Activated naive CD4-positive, alpha-beta T cell treated with anti-CD3 and anti-CD28 coated beads for 36 hours (primary cell): ENCODE results near the gene POLR3H. TPM values are rescaled to one million over a fixed set of nuclear protein-coding genes. Genes with fewer than 3 reads are reported as not detected.
A peak's percentile ranks its signal among the peaks of the same experiment; 100 is the strongest.
"Not testable (repeated sequence)": the region's sequence is repeated elsewhere in the genome, so short reads cannot be mapped to it uniquely, and the experiment has no call there.

Experiments
- CTCF ChIA-PET: fragments of 350-600 bp; sonication (Branson Sonifier 250); formaldehyde crosslinking; loops from one replicate; lab custom pipeline; 2021; ENCODE audit warnings: antibody characterized with exemption; lab: Charles Lee
- DNase-seq: peaks from one replicate; pipeline ENCODE4 v3.0.0-alpha.2; 2020
- H3K27ac Mint-ChIP-seq: one replicate; pipeline ENCODE4 v1.8.0; 2021; ENCODE audit warnings: mild to moderate bottlenecking, mixed read lengths
- H3K27me3 Mint-ChIP-seq: one replicate; pipeline ENCODE4 v1.8.0; 2021; ENCODE audit warnings: low read depth, mixed read lengths
- H3K36me3 Mint-ChIP-seq: one replicate; pipeline ENCODE4 v1.8.0; 2021; ENCODE audit warnings: low read depth, mixed read lengths
- H3K4me1 Mint-ChIP-seq: one replicate; pipeline ENCODE4 v1.8.0; 2021; ENCODE audit warnings: low read depth, mixed read lengths
- H3K4me3 Mint-ChIP-seq: one replicate; pipeline ENCODE4 v1.8.0; 2021; ENCODE audit warnings: mild to moderate bottlenecking, moderate library complexity, mixed read lengths
- H3K9me3 Mint-ChIP-seq: one replicate; pipeline ENCODE4 v1.8.0; 2021; ENCODE audit warnings: mixed read lengths
- intact Hi-C: fragments of 100-400 bp; cut with micrococcal nuclease; formaldehyde crosslinking; loops from one replicate; pipeline ENCODE4 v1.15.1; 2023
- total RNA-seq, 2 experiments: library from RNA; stranded (reverse); gene quantifications; one replicate each; pipeline ENCODE4 v1.2.3, GENCODE V29; 2021

The POLR3H gene
- 10 to 100 TPM; 14.8 to 17.6 TPM for total RNA-seq

- intact Hi-C loops, result loop anchor here (1.0 to 5.0 kb wide), 6 partner anchors 45 to 259 kb away; partner anchors contain the start of genes DESI1, PHF5A, PMM1 and TOB2
- no peaks in the 10 kb centered on the region for H3K27me3 Mint-ChIP-seq
- H3K27ac Mint-ChIP-seq, result peak within 1 kb of the TSS; percentile 87
- peak within 1 kb of the TSS; percentile 94 for H3K4me3 Mint-ChIP-seq
- H3K9me3 Mint-ChIP-seq, result no peaks in the 10 kb centered on the region
- CTCF ChIA-PET, result interaction anchor here (1.1 to 1.5 kb wide), 5 partner anchors 11 to 53 kb away, joined by 3 to 10 read pairs (median 3); partner anchors contain the start of gene PMM1
- DNase-seq, result peak; percentile 97
- peaks cover 17% of the 10 kb centered on the region for H3K36me3 Mint-ChIP-seq
- peaks cover 43% of the 10 kb centered on the region for H3K4me1 Mint-ChIP-seq
Observed at GRCh38 chr22:41543854-41544670, at the start of gene POLR3H. Gene POLR3H, minus strand, starts transcription at chr22:41544470. Its CDS starts 369 bp downstream, at chr22:41544101.

- intact Hi-C loops, H3K36me3 Mint-ChIP-seq, H3K4me1 Mint-ChIP-seq, H3K27me3 Mint-ChIP-seq, H3K9me3 Mint-ChIP-seq, H3K27ac Mint-ChIP-seq, DNase-seq, H3K4me3 Mint-ChIP-seq: not testable (repeated sequence)
- CTCF ChIA-PET, result interaction anchor here (1.0 kb wide), 1 partner anchor 11 kb away, joined by 4 read pairs; no protein-coding TSS in a partner anchor
Observed at GRCh38 chr22:41593336-41593960, 49.2 kb upstream of the POLR3H start.

- H3K9me3 Mint-ChIP-seq, result no peaks in the 10 kb centered on the region
- H3K36me3 Mint-ChIP-seq, result peaks cover 4% of the 10 kb centered on the region
- H3K27ac Mint-ChIP-seq, result peak within 1 kb of the TSS; percentile 84
- peak within 1 kb of the TSS; percentile 93 for H3K4me3 Mint-ChIP-seq
- peak; percentile 100 for DNase-seq
- no peaks in the 10 kb centered on the region for H3K27me3 Mint-ChIP-seq
- CTCF ChIA-PET, result interaction anchor here (0.5 to 1.5 kb wide), 4 partner anchors 26 to 46 kb away, joined by 3 to 7 read pairs (median 4); partner anchors contain the start of gene POLR3H
- peaks cover 12% of the 10 kb centered on the region for H3K4me1 Mint-ChIP-seq
- intact Hi-C loops, result loop anchor here (1.0 to 2.0 kb wide), 7 partner anchors 32 to 638 kb away; partner anchors contain the start of genes DESI1, PHF5A, POLR3H and RANGAP1
Observed at GRCh38 chr22:41589391-41590241, 45.3 kb upstream of the POLR3H start, which contains the start of gene PMM1. Gene PMM1, minus strand, starts transcription at chr22:41589840. Its CDS starts 35 bp downstream, at chr22:41589805.

- no peaks in the 10 kb centered on the region for H3K27me3 Mint-ChIP-seq
- no peak overlapping the region for H3K27ac Mint-ChIP-seq
- no peaks in the 10 kb centered on the region for H3K9me3 Mint-ChIP-seq
- H3K4me3 Mint-ChIP-seq, result no peak overlapping the region
- CTCF ChIA-PET, result no interaction called here
- intact Hi-C loops, result no loop called here
- DNase-seq, result no peak
- H3K4me1 Mint-ChIP-seq, result peaks cover 12% of the 10 kb centered on the region
- H3K36me3 Mint-ChIP-seq, result peaks cover 13% of the 10 kb centered on the region
Observed at GRCh38 chr22:41587347-41587723, 43.1 kb upstream of the POLR3H start.

GRCh38 chr22:41585898-41586297 is 41.6 kb upstream of the POLR3H start:
- CTCF ChIA-PET, result no interaction called here
- DNase-seq, result no peak
- no peaks in the 10 kb centered on the region for H3K27me3 Mint-ChIP-seq
- peaks cover 14% of the 10 kb centered on the region for H3K36me3 Mint-ChIP-seq
- H3K4me3 Mint-ChIP-seq, result no peak overlapping the region
- intact Hi-C loops, result no loop called here
- peaks cover 12% of the 10 kb centered on the region for H3K4me1 Mint-ChIP-seq
- no peak overlapping the region for H3K27ac Mint-ChIP-seq
- no peaks in the 10 kb centered on the region for H3K9me3 Mint-ChIP-seq

GRCh38 chr22:41584881-41585280 is 40.6 kb upstream of the POLR3H start:
- H3K4me1 Mint-ChIP-seq, result peaks cover 14% of the 10 kb centered on the region

GRCh38 chr22:41582694-41583093 is 38.4 kb upstream of the POLR3H start:
- Mint-ChIP-seq H3K36me3 (peaks cover 20% of the 10 kb centered on the region), H3K4me1 (peaks cover 5% of the 10 kb centered on the region), H3K27ac (no peak overlapping the region), H3K4me3 (no peak overlapping the region), H3K27me3 (no peaks in the 10 kb centered on the region), H3K9me3 (no peaks in the 10 kb centered on the region)
- intact Hi-C loops, result no loop called here
- DNase-seq, result no peak
- CTCF ChIA-PET, result no interaction called here

More at GRCh38 chr22:41584881-41585280, 40.6 kb upstream of the POLR3H start:
- H3K27ac Mint-ChIP-seq, result no peak overlapping the region
- DNase-seq, result no peak
- H3K9me3 Mint-ChIP-seq, result no peaks in the 10 kb centered on the region
- H3K36me3 Mint-ChIP-seq, result peaks cover 14% of the 10 kb centered on the region
- CTCF ChIA-PET, result interaction anchor here (0.5 kb wide), 1 partner anchor 40 kb away, joined by 3 read pairs; no protein-coding TSS in a partner anchor
- intact Hi-C loops, result no loop called here
- H3K4me3 Mint-ChIP-seq, result no peak overlapping the region
- no peaks in the 10 kb centered on the region for H3K27me3 Mint-ChIP-seq

- Mint-ChIP-seq H3K9me3 (no peaks in the 10 kb centered on the region), H3K27me3 (no peaks in the 10 kb centered on the region), H3K27ac (no peak overlapping the region), H3K36me3 (peaks cover 16% of the 10 kb centered on the region), H3K4me3 (no peak overlapping the region), H3K4me1 (peaks cover 2% of the 10 kb centered on the region)
- CTCF ChIA-PET, result no interaction called here
- intact Hi-C loops, result no loop called here
- DNase-seq, result no peak
Observed at GRCh38 chr22:41579997-41580355, 35.7 kb upstream of the POLR3H start.

GRCh38 chr22:41579297-41579996 is 35.2 kb upstream of the POLR3H start:
- Mint-ChIP-seq H3K27ac (no peak overlapping the region), H3K36me3 (peaks cover 16% of the 10 kb centered on the region), H3K4me3 (no peak overlapping the region), H3K4me1 (peaks cover 2% of the 10 kb centered on the region), H3K27me3 (no peaks in the 10 kb centered on the region), H3K9me3 (no peaks in the 10 kb centered on the region)
- intact Hi-C loops, result no loop called here
- CTCF ChIA-PET, result no interaction called here
- no peak for DNase-seq

- H3K9me3 Mint-ChIP-seq, result no peaks in the 10 kb centered on the region
- peaks cover 2% of the 10 kb centered on the region for H3K4me1 Mint-ChIP-seq
- intact Hi-C loops, result no loop called here
- CTCF ChIA-PET, result interaction anchor here (0.5 to 0.7 kb wide), 2 partner anchors 25 to 58 kb away, joined by 3 to 5 read pairs; no protein-coding TSS in a partner anchor
- H3K27ac Mint-ChIP-seq, result no peak overlapping the region
- no peak overlapping the region for H3K4me3 Mint-ChIP-seq
- H3K36me3 Mint-ChIP-seq, result peaks cover 16% of the 10 kb centered on the region
- H3K27me3 Mint-ChIP-seq, result no peaks in the 10 kb centered on the region
- DNase-seq, result no peak
Observed at GRCh38 chr22:41578818-41579217, 34.5 kb upstream of the POLR3H start.

- Mint-ChIP-seq H3K4me3 (no peak overlapping the region), H3K36me3 (peaks cover 12% of the 10 kb centered on the region), H3K27ac (no peak overlapping the region), H3K27me3 (no peaks in the 10 kb centered on the region), H3K9me3 (no peaks in the 10 kb centered on the region), H3K4me1 (peaks cover 2% of the 10 kb centered on the region)
- CTCF ChIA-PET, result interaction anchor here (0.7 kb wide), 1 partner anchor 57 kb away, joined by 3 read pairs; no protein-coding TSS in a partner anchor
- no peak for DNase-seq
- intact Hi-C loops, result no loop called here
Observed at GRCh38 chr22:41578114-41578513, 33.8 kb upstream of the POLR3H start.
